Measurements from ENCODE around the gene GPHA2. TPM values are rescaled to one million over a fixed set of nuclear protein-coding genes. Genes with fewer than 3 reads are reported as not detected.

Gene GPHA2
- total and polyA plus RNA-seq, 2 of the 13 experiments (the other 11 are each of a cell fraction or from before 2014, with no cell fraction given) = 13.0 to 19.1 TPM

GRCh38 chr11:64916040-64916774 lies 19.5 kb downstream of the GPHA2 start (continued):
- TF ChIP-seq ZNF652 (CRISPR knock-in tag; IDR thresholded peaks at IDR 0.05; ENCODE audit: borderline replicate concordance, low read depth) (no peak), ZBTB1 (CRISPR knock-in tag; IDR thresholded peaks at IDR 0.05; ENCODE audit: borderline replicate concordance) (no peak), ZNF207 (IDR thresholded peaks at IDR 0.05; ENCODE audit: borderline replicate concordance) (no peak), ZBTB49 (CRISPR knock-in tag; IDR thresholded peaks at IDR 0.05; ENCODE audit: borderline replicate concordance) (no peak), ZSCAN29 (CRISPR knock-in tag; conservative IDR thresholded peaks at IDR 0.05) (no peak), RAD51 (IDR thresholded peaks at IDR 0.05; ENCODE audit: borderline replicate concordance) (no peak), HNF1B (CRISPR knock-in tag; IDR thresholded peaks at IDR 0.05) (peak; percentile 35; the same call in 1 of the 2 replicates), POLR2G (IDR thresholded peaks at IDR 0.05; ENCODE audit: low read depth, low read length) (no peak), THAP11 (CRISPR knock-in tag; IDR thresholded peaks at IDR 0.05) (peak; percentile 79), FOXP4 (CRISPR knock-in tag; IDR thresholded peaks at IDR 0.05) (peak; percentile 95), POGK (CRISPR knock-in tag; conservative IDR thresholded peaks at IDR 0.05) (no peak), PTBP1 (IDR thresholded peaks at IDR 0.05; ENCODE audit: low read depth, low read length, poor library complexity, severe bottlenecking) (no peak), ZBTB7B (CRISPR knock-in tag; IDR thresholded peaks at IDR 0.05) (no peak), CTCF (CRISPR knock-in tag; IDR thresholded peaks at IDR 0.05) (no peak), MXD4 (CRISPR knock-in tag; IDR thresholded peaks at IDR 0.05) (no peak), ZSCAN25 (CRISPR knock-in tag; IDR thresholded peaks at IDR 0.05) (no peak), PRMT3 (CRISPR knock-in tag; IDR thresholded peaks at IDR 0.05; ENCODE audit: borderline replicate concordance, low read depth) (no peak), ZNF704 (CRISPR knock-in tag; IDR thresholded peaks at IDR 0.05; ENCODE audit: borderline replicate concordance) (no peak)

Measured in HepG2 (cell line).